ENCODE results near the gene SBF2. TPM values are rescaled to one million over a fixed set of nuclear protein-coding genes. Genes with fewer than 3 reads are reported as not detected.
"Not testable (repeated sequence)": the region's sequence is repeated elsewhere in the genome, so short reads cannot be mapped to it uniquely, and the experiment has no call there.

SBF2 gene
- total and polyA plus RNA-seq, 2 donors (not counting 3 experiments of a cell fraction or from before 2014, with no cell fraction given): 15.4 to 42.4 TPM

- FAIRE-seq (no peak), DNase-seq (ENCODE audit: low read depth, low spot score) (peak; percentile 18)
- intact Hi-C loops (cut with micrococcal nuclease): no loop called here
- Histone ChIP-seq H4K20me1 (replicated peaks; ENCODE audit: control insufficient read depth, extremely low read depth, insufficient read depth, low read length) (no peaks in the 10 kb centered on the region), H3K27me3 (ENCODE audit: control insufficient read depth in 2 of 2, insufficient read depth in 2 of 2, low read length in 2 of 2) (no peaks in the 10 kb centered on the region), H3K4me1 (ENCODE audit: control insufficient read depth, extremely low read depth, insufficient read depth, low read length) (no peaks in the 10 kb centered on the region), H3K9me1 (replicated peaks; ENCODE audit: control insufficient read depth, extremely low read depth, insufficient read depth, low read length) (no peaks in the 10 kb centered on the region), H3K79me2 (ENCODE audit: control insufficient read depth, insufficient read depth, low read length) (no peaks in the 10 kb centered on the region), H3K36me3 (ENCODE audit: control insufficient read depth in 2 of 2, extremely low read depth in 1 of 2, insufficient read depth in 2 of 2, low read length in 2 of 2) (no peaks in the 10 kb centered on the region), H3K4me3 (replicated peaks in 1 of 3; ENCODE audit: insufficient read depth in 1 of 3, low read depth in 1 of 3, low read length in 3 of 3) (no peak overlapping the region), H2AFZ (ENCODE audit: low read depth, low read length) (no peak overlapping the region), H3K4me2 (ENCODE audit: insufficient read depth, low read length) (no peak overlapping the region), H3K27ac (ENCODE audit: insufficient read depth, low read depth, low read length) (no peak overlapping the region), H3K9me3 (replicated peaks; ENCODE audit: control insufficient read depth, insufficient read depth, low read length) (no peaks in the 10 kb centered on the region), H3K9ac (replicated peaks; ENCODE audit: extremely low read depth, insufficient read depth, low read length) (no peak overlapping the region)
- no TSS peak for BruUV-seq (replicated peaks)
- no peak for TF ChIP-seq EZH2 (IDR thresholded peaks at IDR 0.05; ENCODE audit: borderline replicate concordance, low read depth, low read length, severe bottlenecking)
- peak; percentile 85 for TF ChIP-seq GATA2 (IDR thresholded peaks at IDR 0.05; ENCODE audit: insufficient read depth, insufficient read length, low read depth, low read length)
- TF ChIP-seq MYC (IDR thresholded peaks at IDR 0.05; ENCODE audit: low read depth, low read length): no peak
- TF ChIP-seq, protein P1, sequence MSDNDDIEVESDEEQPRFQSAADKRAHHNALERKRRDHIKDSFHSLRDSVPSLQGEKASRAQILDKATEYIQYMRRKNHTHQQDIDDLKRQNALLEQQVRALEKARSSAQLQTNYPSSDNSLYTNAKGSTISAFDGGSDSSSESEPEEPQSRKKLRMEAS (IDR thresholded peaks at IDR 0.05; ENCODE audit: insufficient read depth, insufficient read length): no peak
- dilution Hi-C loops (cut with MboI; ENCODE audit: extremely low pct_ligation_motif_present, low sequenced_read_pairs): no loop called here
- ChIA-PET POLR2A (no interaction called here), CTCF (interaction anchor here (0.7 kb wide), 1 partner anchor 8 kb away, joined by 3 read pairs; no protein-coding TSS in a partner anchor)
These were observed 303.6 kb downstream of the SBF2 start for GRCh38 chr11:9990221-9990973.

- H3K27me3 ChIP-seq (ENCODE audit: control insufficient read depth in 2 of 2, insufficient read depth in 2 of 2, low read length in 2 of 2); H3K36me3 ChIP-seq (ENCODE audit: control insufficient read depth in 2 of 2, extremely low read depth in 1 of 2, insufficient read depth in 2 of 2, low read length in 2 of 2); H3K4me3 ChIP-seq (replicated peaks in 1 of 3; ENCODE audit: insufficient read depth in 1 of 3, low read depth in 1 of 3, low read length in 3 of 3); H3K9me1 ChIP-seq (replicated peaks; ENCODE audit: control insufficient read depth, extremely low read depth, insufficient read depth, low read length); BruUV-seq (replicated peaks); H3K4me1 ChIP-seq (ENCODE audit: control insufficient read depth, extremely low read depth, insufficient read depth, low read length); H2AFZ ChIP-seq (ENCODE audit: low read depth, low read length); H3K9me3 ChIP-seq (replicated peaks; ENCODE audit: control insufficient read depth, insufficient read depth, low read length); H3K79me2 ChIP-seq (ENCODE audit: control insufficient read depth, insufficient read depth, low read length); FAIRE-seq; dilution Hi-C loops (cut with MboI; ENCODE audit: extremely low pct_ligation_motif_present, low sequenced_read_pairs); H4K20me1 ChIP-seq (replicated peaks; ENCODE audit: control insufficient read depth, extremely low read depth, insufficient read depth, low read length); POLR2A ChIA-PET; intact Hi-C loops (cut with micrococcal nuclease); DNase-seq (ENCODE audit: low read depth, low spot score); H3K4me2 ChIP-seq (ENCODE audit: insufficient read depth, low read length); H3K27ac ChIP-seq (ENCODE audit: insufficient read depth, low read depth, low read length); H3K9ac ChIP-seq (replicated peaks; ENCODE audit: extremely low read depth, insufficient read depth, low read length): not testable (repeated sequence)
- CTCF ChIA-PET: interaction anchor here (0.9 kb wide), 1 partner anchor 89 kb away, joined by 3 read pairs; no protein-coding TSS in a partner anchor
These were observed 306.7 kb downstream of the SBF2 start for GRCh38 chr11:9987303-9987702.
